ENCODE results near the gene EIF5AL1. TPM values are rescaled to one million over a fixed set of nuclear protein-coding genes. Genes with fewer than 3 reads are reported as not detected.

Gene EIF5AL1
- total RNA-seq, 1 experiment from 2014 or later, result 0.39 TPM

- Histone ChIP-seq H4K8ac (replicated peaks; ENCODE audit: insufficient read length, low read depth, low read length) (no peak overlapping the region), H3K23me2 (ENCODE audit: insufficient read length, low read depth, low read length, poor library complexity, severe bottlenecking) (no peaks in the 10 kb centered on the region), H4K5ac (ENCODE audit: insufficient read length, low read depth, low read length) (no peak overlapping the region), H3K79me1 (ENCODE audit: insufficient read depth, low read depth, low read length, poor library complexity, severe bottlenecking) (no peaks in the 10 kb centered on the region), H2AFZ (ENCODE audit: low read length) (no peak overlapping the region), H3K56ac (ENCODE audit: insufficient read length, low read depth, low read length) (no peak overlapping the region), H3K27me3 (ENCODE audit: insufficient read depth, low read length) (no peaks in the 10 kb centered on the region), H3K79me2 (ENCODE audit: insufficient read depth, low read length) (no peaks in the 10 kb centered on the region), H3K4me2 (ENCODE audit: insufficient read depth, insufficient read length, low read length) (no peak overlapping the region), H2AK5ac (ENCODE audit: insufficient read length, low read length) (no peak overlapping the region), H3K23ac (ENCODE audit: insufficient read length, low read depth, low read length) (no peak overlapping the region), H3K27ac (ENCODE audit: insufficient read length, low read depth, low read length) (no peak overlapping the region), H3K14ac (ENCODE audit: insufficient read depth, low read length) (no peak overlapping the region), H3K18ac (ENCODE audit: insufficient read length, low read depth, low read length) (no peak overlapping the region), H3K9me3 (ENCODE audit: control insufficient read depth, low read depth, low read length) (no peaks in the 10 kb centered on the region), H2BK5ac (ENCODE audit: insufficient read length, low read length) (no peak overlapping the region), H2BK12ac (ENCODE audit: insufficient read length, low read depth, low read length) (no peak overlapping the region), H3T11ph (ENCODE audit: low read length) (no peak overlapping the region), H4K20me1 (ENCODE audit: control insufficient read depth, insufficient read depth, insufficient read length) (no peaks in the 10 kb centered on the region), H3K4ac (ENCODE audit: low read depth, low read length) (no peak overlapping the region), H2BK20ac (ENCODE audit: low read depth, low read length, poor library complexity, severe bottlenecking) (no peak overlapping the region), H2BK120ac (ENCODE audit: low read depth, low read length, poor library complexity, severe bottlenecking) (no peak overlapping the region), H3K9ac (ENCODE audit: extremely low read depth, insufficient read length, low read length) (no peak overlapping the region), H2BK15ac (ENCODE audit: low read depth, low read length) (no peak overlapping the region), H4K91ac (ENCODE audit: insufficient read length, low read depth, low read length) (no peak overlapping the region), H3K4me1 (ENCODE audit: insufficient read depth, low read length) (no peaks in the 10 kb centered on the region)
- TF ChIP-seq CTCF (conservative IDR thresholded peaks at IDR 0.05), result no peak
- Mint-ChIP-seq H3K4me1 (peaks cover 8 to 11% of the 10 kb centered on the region in 2 experiments), H3K36me3 (ENCODE audit: insufficient read depth in 1 of 3, low read depth in 3 of 3) (no peaks in the 10 kb centered on the region), H3K9me3 (no peaks in the 10 kb centered on the region), H3K27me3 (ENCODE audit: low read depth) (peaks cover 9% of the 10 kb centered on the region), H3K27ac (peak overlapping the region in 1 of 3 experiments; percentile 13; a peak in 1 of 7 replicates), H3K4me3 (no peak overlapping the region)
- DNase-seq, result peak; percentile 8
- WGBS (ENCODE audit: extremely low coverage, insufficient read length, low lambda C conversion rate), result no CpG with 5 or more reads among the region's 6 CpGs
Measured at GRCh38 chr10:79468841-79469585, 43.3 kb upstream of the EIF5AL1 start.
